Measurements from ENCODE around the gene ALPK1.

GRCh38 chr4:112449708-112450107 lies 152.5 kb downstream of the ALPK1 start:
- no peak for TF ChIP-seq POLR2A (IDR thresholded peaks at IDR 0.05)
- no peak for TF ChIP-seq CTCF (IDR thresholded peaks at IDR 0.05)
- TF ChIP-seq POLR2AphosphoS5 (IDR thresholded peaks at IDR 0.05) = no peak
- TF ChIP-seq EP300 (IDR thresholded peaks at IDR 0.05) = no peak
